IMR-90 (cell line): ENCODE measurements around the gene COL13A1. TPM values are rescaled to one million over a fixed set of nuclear protein-coding genes. Genes with fewer than 3 reads are reported as not detected.

Source experiments
- ATAC-seq: fragments of 200-7000 bp; cut with Tn5 transposase; 2 replicates; pipeline ENCODE4 v1.9.1; 2020; ENCODE audit warnings: low read depth, mild to moderate bottlenecking, moderate library complexity
- BruUV-seq: library from RNA; stranded (reverse); fragments of 400-500 nt; replicated peaks from 2 replicates; lab custom pipeline; 2021; lab: Mats Ljungman, UMichigan
- CTCF ChIA-PET: fragments of 300-600 bp; formaldehyde crosslinking; extraction: SDS; loops from one replicate; lab custom pipeline; 2021; ENCODE audit warnings: antibody characterized with exemption; lab: Yijun Ruan, JAX
- POLR2A ChIA-PET: fragments of 300-600 bp; sonication (Branson Sonifier 250); formaldehyde crosslinking; loops from one replicate; lab custom pipeline; 2022; ENCODE audit warnings: antibody characterized with exemption; ENCODE audit not compliant: unreplicated experiment; lab: Charles Lee
- DNase-seq: peaks from one replicate; pipeline ENCODE4 v3.0.0; 2013
- H2AFZ ChIP-seq: replicated peaks from 2 replicates; pipeline ENCODE3; 2013; ENCODE audit warnings: low read length, mild to moderate bottlenecking; ENCODE audit not compliant: poor library complexity
- H2AK5ac ChIP-seq: 2 replicates; pipeline ENCODE4 v1.6.1; 2013; ENCODE audit warnings: low read depth, low read length, inconsistent platforms
- H2AK9ac ChIP-seq: replicated peaks from 2 replicates; pipeline ENCODE3; 2013; ENCODE audit warnings: mild to moderate bottlenecking, low read depth, low read length, moderate library complexity; ENCODE audit not compliant: poor library complexity
- H2BK120ac ChIP-seq: 2 replicates; pipeline ENCODE4 v1.6.1; 2013; ENCODE audit warnings: low read depth, low read length, inconsistent platforms
- H2BK15ac ChIP-seq: 3 replicates; pipeline ENCODE4 v1.6.1; 2013; ENCODE audit warnings: low read depth, low read length, inconsistent platforms
- H2BK20ac ChIP-seq: 2 replicates; pipeline ENCODE4 v1.6.1; 2013; ENCODE audit warnings: low read depth, mild to moderate bottlenecking, inconsistent platforms, low read length, moderate library complexity
- H2BK5ac ChIP-seq: 2 replicates; pipeline ENCODE4 v1.6.1; 2013; ENCODE audit warnings: mild to moderate bottlenecking, low read depth, low read length, inconsistent platforms; ENCODE audit not compliant: poor library complexity, severe bottlenecking
- H3K14ac ChIP-seq: replicated peaks from 2 replicates; pipeline ENCODE4 v1.6.1; 2013; ENCODE audit warnings: low read depth, low read length, inconsistent platforms
- H3K18ac ChIP-seq: 2 replicates; pipeline ENCODE4 v1.6.1; 2013; ENCODE audit warnings: low read depth, low read length, control low read depth
- H3K23ac ChIP-seq: 2 replicates; pipeline ENCODE4 v1.6.1; 2013; ENCODE audit warnings: low read depth, low read length, inconsistent platforms
- H3K27ac ChIP-seq: 2 replicates; pipeline ENCODE4 v1.5.1; 2013; ENCODE audit warnings: mild to moderate bottlenecking, control low read depth, low read length; ENCODE audit not compliant: insufficient read depth
- H3K27me3 ChIP-seq: 2 replicates; pipeline ENCODE4 v1.6.1; 2013; ENCODE audit warnings: low read length; ENCODE audit not compliant: control insufficient read depth, insufficient read depth
- H3K36me3 ChIP-seq: 2 replicates; pipeline ENCODE4 v1.6.1; 2013; ENCODE audit warnings: low read length, mixed read lengths; ENCODE audit not compliant: control insufficient read depth, insufficient read depth
- H3K4ac ChIP-seq: 2 replicates; pipeline ENCODE4 v1.6.1; 2013; ENCODE audit warnings: low read depth, low read length, inconsistent platforms
- H3K4me1 ChIP-seq: 2 replicates; pipeline ENCODE4 v1.6.1; 2013; ENCODE audit warnings: low read length, mixed read lengths; ENCODE audit not compliant: control insufficient read depth, insufficient read depth
- H3K4me2 ChIP-seq: 2 replicates; pipeline ENCODE4 v1.6.1; 2013; ENCODE audit warnings: low read depth, mild to moderate bottlenecking, control low read depth, low read length, moderate library complexity
- H3K4me3 ChIP-seq: 2 replicates; pipeline ENCODE4 v1.5.1; 2013; ENCODE audit warnings: low read depth, mild to moderate bottlenecking, control low read depth, low read length, moderate library complexity; ENCODE audit not compliant: insufficient read depth
- H3K56ac ChIP-seq: 2 replicates; pipeline ENCODE4 v1.6.1; 2013; ENCODE audit warnings: low read length, inconsistent platforms; ENCODE audit not compliant: insufficient read depth; ENCODE audit errors: extremely low read depth
- H3K79me1 ChIP-seq, 2 experiments: 2 replicates each; pipeline ENCODE4 v1.6.1; 2013; ENCODE audit warnings: low read length in 2 of 2, inconsistent platforms in 1 of 2, low read depth in 1 of 2
- H3K9ac ChIP-seq: 2 replicates; pipeline ENCODE4 v1.6.1; 2013; ENCODE audit warnings: low read depth, low read length, control low read depth
- H3K9me1 ChIP-seq: 2 replicates; pipeline ENCODE4 v1.6.1; 2013; ENCODE audit warnings: low read length, inconsistent platforms; ENCODE audit not compliant: insufficient read depth
- H3K9me3 ChIP-seq: 2 replicates; pipeline ENCODE4 v1.6.1; 2013; ENCODE audit warnings: low read length; ENCODE audit not compliant: control insufficient read depth, insufficient read depth
- H4K20me1 ChIP-seq: 2 replicates; pipeline ENCODE4 v1.6.1; 2013; ENCODE audit warnings: low read length, inconsistent platforms; ENCODE audit not compliant: insufficient read depth
- H4K5ac ChIP-seq: 2 replicates; pipeline ENCODE4 v1.6.1; 2013; ENCODE audit warnings: mild to moderate bottlenecking, low read depth, low read length, control low read depth
- H4K8ac ChIP-seq, 2 experiments: 2 replicates each; pipeline ENCODE4 v1.6.1; 2013; ENCODE audit warnings: low read depth in 2 of 2, low read length in 2 of 2, control low read depth in 1 of 2, inconsistent platforms in 1 of 2
- H4K91ac ChIP-seq: 2 replicates; pipeline ENCODE4 v1.6.1; 2013; ENCODE audit warnings: low read depth, low read length, inconsistent platforms; ENCODE audit not compliant: insufficient read depth
- CHD1 ChIP-seq: IDR thresholded peaks from 2 replicates; pipeline ENCODE4 v1.6.1; 2012; ENCODE audit warnings: low read depth, low read length, improper control_type of control experiment
- MAZ ChIP-seq: IDR thresholded peaks from 2 replicates; pipeline ENCODE4 v1.6.1; 2012; ENCODE audit warnings: low read depth, mild to moderate bottlenecking, low read length, improper control_type of control experiment, moderate library complexity, borderline replicate concordance
- NFE2L2 ChIP-seq: fragments of 150-350 bp; IDR thresholded peaks from 2 replicates; pipeline ENCODE4 v1.6.1; 2016; ENCODE audit warnings: low read depth, mild to moderate bottlenecking, low read length
- RCOR1 ChIP-seq: IDR thresholded peaks from 2 replicates; pipeline ENCODE4 v1.6.1; 2012; ENCODE audit warnings: mild to moderate bottlenecking, low read length, improper control_type of control experiment; ENCODE audit not compliant: insufficient replicate concordance
- RFX5 ChIP-seq: IDR thresholded peaks from 2 replicates; pipeline ENCODE4 v1.8.0; 2012; ENCODE audit warnings: low read depth, mild to moderate bottlenecking, low read length, moderate library complexity
- WGBS, 2 experiments: methylation state at CpG; one replicate each; pipeline versions ENCODE4 v1.1.5 to v1.1.7; 2013; ENCODE audit warnings: missing lambda C conversion rate in 2 of 2; ENCODE audit not compliant: insufficient read length in 1 of 2; ENCODE audit errors: extremely low coverage in 2 of 2; 5-methylcytosine and 5-hydroxymethylcytosine counted together
- dilution Hi-C: fragments of 300-500 bp; cut with HindIII; formaldehyde crosslinking; loops from one replicate; pipeline ENCODE4 v1.14.3; 2018; ENCODE audit warnings: low sequenced_read_pairs; ENCODE audit not compliant: unreplicated experiment
- in situ Hi-C: fragments of 300-500 bp; cut with MboI; formaldehyde crosslinking; loops from 3 replicates; pipeline ENCODE4 v1.14.3; 2019; ENCODE audit warnings: low sequenced_read_pairs, inconsistent platforms, mixed read lengths
- intact Hi-C: fragments of 100-400 bp; cut with micrococcal nuclease; formaldehyde crosslinking; loops from 2 replicates; pipeline ENCODE4 v1.10.0; 2022
- polyA plus RNA-seq, 3 experiments: library from polyadenylated mRNA; depleted of rRNA; stranded (reverse); fragments of >200 nt; gene quantifications; 2 replicates each; pipeline ENCODE4 v1.2.3, GENCODE V29; 2012; ENCODE audit warnings: low replicate concordance in 1 of 3
- total RNA-seq: library from RNA; depleted of rRNA; stranded (reverse); fragments of >200 nt; gene quantifications from 2 replicates; pipeline ENCODE4 v1.2.3, GENCODE V29; 2012

The COL13A1 gene
- total and polyA plus RNA-seq, 2 of the 4 experiments (the other 2 are of a cell fraction): 12.2 to 31.3 TPM

- Histone ChIP-seq H2BK15ac (no peak overlapping the region), H2AK5ac (no peak overlapping the region), H4K8ac (no peak overlapping the region), H2AFZ (no peak overlapping the region), H2BK20ac (no peak overlapping the region), H3K56ac (no peak overlapping the region), H3K18ac (no peak overlapping the region), H3K9ac (no peak overlapping the region), H2BK120ac (no peak overlapping the region), H2BK5ac (no peak overlapping the region), H3K23ac (no peak overlapping the region), H3K9me1 (peaks cover 10% of the 10 kb centered on the region), H3K27ac (no peak overlapping the region), H3K36me3 (0 out of 2 replicates have a peak, but pooled peaks cover 2% of the 10 kb centered on the region), H3K79me1 (no peaks in the 10 kb centered on the region), H4K5ac (no peak overlapping the region), H3K4me1 (peaks cover 4% of the 10 kb centered on the region; the same call in 1 of the 2 replicates), H4K20me1 (no peaks in the 10 kb centered on the region), H3K14ac (no peak overlapping the region), H3K4me3 (no peak overlapping the region), H3K27me3 (peaks cover 4% of the 10 kb centered on the region; the same call in 1 of the 2 replicates), H3K9me3 (no peaks in the 10 kb centered on the region), H2AK9ac (no peak overlapping the region), H3K4ac (no peak overlapping the region), H3K4me2 (no peak overlapping the region), H4K91ac (no peak overlapping the region)
- ATAC-seq: no peak
- POLR2A ChIA-PET: no interaction called here
- in situ Hi-C loops (no loop called here), dilution Hi-C loops (no loop called here), intact Hi-C loops (no loop called here)
- WGBS, 2 experiments: no CpG with 5 or more reads among the region's 4 CpGs
- TF ChIP-seq NFE2L2 (no peak), MAZ (no peak), CHD1 (no peak), RFX5 (no peak), RCOR1 (no peak)
- CTCF ChIA-PET: interaction anchor here (1.5 kb wide), 2 partner anchors 12 to 186 kb away, joined by 3 to 5 read pairs; partner anchors contain the start of gene TYSND1
- DNase-seq: no peak
- no TSS peak for BruUV-seq
Observed at GRCh38 chr10:69960606-69960987, 158.9 kb downstream of the COL13A1 start.
